ENCODE measurements around the gene ZDHHC1. TPM values are rescaled to one million over a fixed set of nuclear protein-coding genes. Genes with fewer than 3 reads are reported as not detected.

The ZDHHC1 gene
- total and polyA plus RNA-seq, 4 donors: 0.33 to 1.6 (median 1.1) TPM

GRCh38 chr16:67441907-67442306 is 25.6 kb upstream of the ZDHHC1 start:
- TF ChIP-seq HNF4A (conservative IDR thresholded peaks at IDR 0.05): no peak
- TF ChIP-seq RXRA (IDR thresholded peaks at IDR 0.05): peak in 1 of 2 donors; percentile 9
- H3K36me3 ChIP-seq (ENCODE audit: control insufficient read depth in 4 of 4, insufficient read depth in 3 of 4, low read depth in 1 of 4, low read length in 3 of 4): peaks cover 2 to 19% (median 10%) of the 10 kb centered on the region in 4 donors
- WGBS: 28% methylated on average over 5 of the region's 5 CpGs
- H3K4me1 ChIP-seq (ENCODE audit: control insufficient read depth in 4 of 4, insufficient read depth in 4 of 4, low read length in 3 of 4): peaks cover 38 to 63% (median 58%) of the 10 kb centered on the region in 4 donors
- no peaks in the 10 kb centered on the region for H3K27me3 ChIP-seq (ENCODE audit: control insufficient read depth in 4 of 4, insufficient read depth in 4 of 4, low read length in 3 of 4)
- peak overlapping the region; percentile 4 to 20 for H3K27ac ChIP-seq (ENCODE audit: low read depth in 1 of 2, low read length in 2 of 2)
- DNase-seq (ENCODE audit: low spot score): no peak
- H3K9ac ChIP-seq (ENCODE audit: low read depth in 1 of 2, low read length in 2 of 2): no peak overlapping the region
- H3K9me3 ChIP-seq (ENCODE audit: control insufficient read depth in 4 of 4, low read length in 3 of 4): no peaks in the 10 kb centered on the region
- H3K4me3 ChIP-seq (ENCODE audit: low read depth in 1 of 3, low read length in 3 of 3): no peak overlapping the region

- no peak overlapping the region for H3K9ac ChIP-seq (ENCODE audit: low read depth in 1 of 2, low read length in 2 of 2)
- no peaks in the 10 kb centered on the region for H3K27me3 ChIP-seq (ENCODE audit: control insufficient read depth in 4 of 4, insufficient read depth in 4 of 4, low read length in 3 of 4)
- TF ChIP-seq YY1 (IDR thresholded peaks at IDR 0.05) (no peak), HNF4G (IDR thresholded peaks at IDR 0.05) (no peak), EGR1 (IDR thresholded peaks at IDR 0.05; ENCODE audit: low read depth in 2 of 2) (peak in 1 of 2 donors; percentile 25), RXRA (IDR thresholded peaks at IDR 0.05) (peak in 1 of 2 donors; percentile 65), HNF4A (conservative IDR thresholded peaks at IDR 0.05) (peak in 1 of 2 donors; percentile 36)
- peaks cover 32 to 57% (median 52%) of the 10 kb centered on the region in 4 donors for H3K4me1 ChIP-seq (ENCODE audit: control insufficient read depth in 4 of 4, insufficient read depth in 4 of 4, low read length in 3 of 4)
- no peaks in the 10 kb centered on the region for H3K9me3 ChIP-seq (ENCODE audit: control insufficient read depth in 4 of 4, low read length in 3 of 4)
- WGBS: 28% methylated on average over 17 of the region's 17 CpGs
- DNase-seq (ENCODE audit: low spot score): no peak
- H3K36me3 ChIP-seq (ENCODE audit: control insufficient read depth in 4 of 4, insufficient read depth in 3 of 4, low read depth in 1 of 4, low read length in 3 of 4): peaks cover 2 to 21% (median 10%) of the 10 kb centered on the region in 4 donors
- H3K4me3 ChIP-seq (ENCODE audit: low read depth in 1 of 3, low read length in 3 of 3): no peak overlapping the region
- H3K27ac ChIP-seq (ENCODE audit: low read depth in 1 of 2, low read length in 2 of 2): peak overlapping the region; percentile 4 to 20
Observed at GRCh38 chr16:67441271-67441753, 25.0 kb upstream of the ZDHHC1 start.

GRCh38 chr16:67438824-67439393 is 22.6 kb upstream of the ZDHHC1 start:
- H3K4me3 ChIP-seq (ENCODE audit: low read depth in 1 of 3, low read length in 3 of 3): no peak overlapping the region
- H3K9me3 ChIP-seq (ENCODE audit: control insufficient read depth in 4 of 4, low read length in 3 of 4): no peaks in the 10 kb centered on the region
- no peak for DNase-seq (ENCODE audit: low spot score)
- H3K27me3 ChIP-seq (ENCODE audit: control insufficient read depth in 4 of 4, insufficient read depth in 4 of 4, low read length in 3 of 4): no peaks in the 10 kb centered on the region
- TF ChIP-seq RAD21 (IDR thresholded peaks at IDR 0.05): no peak
- TF ChIP-seq SP1 (IDR thresholded peaks at IDR 0.05): no peak
- no peak for TF ChIP-seq RXRA (IDR thresholded peaks at IDR 0.05)
- no peak for TF ChIP-seq ZBTB33 (IDR thresholded peaks at IDR 0.05)
- no peak for TF ChIP-seq NR2F2 (IDR thresholded peaks at IDR 0.05)
- no peak for TF ChIP-seq EGR1 (IDR thresholded peaks at IDR 0.05; ENCODE audit: low read depth in 2 of 2)
- no peak for TF ChIP-seq MAX (IDR thresholded peaks at IDR 0.05)
- TF ChIP-seq FOXA2 (IDR thresholded peaks at IDR 0.05): no peak
- no peak for TF ChIP-seq REST (IDR thresholded peaks at IDR 0.05)
- TF ChIP-seq FOXA1 (IDR thresholded peaks at IDR 0.05): no peak
- H3K27ac ChIP-seq (ENCODE audit: low read depth in 1 of 2, low read length in 2 of 2): no peak overlapping the region
- peaks cover 19 to 33% (median 28%) of the 10 kb centered on the region in 4 donors for H3K4me1 ChIP-seq (ENCODE audit: control insufficient read depth in 4 of 4, insufficient read depth in 4 of 4, low read length in 3 of 4)
- H3K36me3 ChIP-seq (ENCODE audit: control insufficient read depth in 4 of 4, insufficient read depth in 3 of 4, low read depth in 1 of 4, low read length in 3 of 4): peaks cover 0 to 21% (median 10%) of the 10 kb centered on the region in 4 donors
- WGBS: 94% methylated on average over 19 of the region's 19 CpGs
- no peak overlapping the region for H3K9ac ChIP-seq (ENCODE audit: low read depth in 1 of 2, low read length in 2 of 2)
